Mesenchymal stem cell (in vitro differentiated cells and primary cell): ENCODE results near the gene CDC42EP4.

Experiments
- DNase-seq: peaks from one replicate; pipeline ENCODE4 v3.0.0-alpha.2; 2013
- H2AFZ ChIP-seq: one replicate; pipeline ENCODE4 v1.6.1; 2013; ENCODE audit warnings: low read depth, mild to moderate bottlenecking, control low read depth, inconsistent platforms, low read length, moderate library complexity
- H2AK5ac ChIP-seq: 2 replicates; pipeline ENCODE4 v1.6.1; 2013; ENCODE audit warnings: low read length, moderate library complexity, mild to moderate bottlenecking, inconsistent platforms; ENCODE audit not compliant: severe bottlenecking
- H2BK120ac ChIP-seq: one replicate; pipeline ENCODE4 v1.6.1; 2013; ENCODE audit warnings: low read depth, mild to moderate bottlenecking, inconsistent platforms, low read length, moderate library complexity
- H2BK12ac ChIP-seq, 2 experiments: one replicate each; pipeline ENCODE4 v1.6.1; 2013; ENCODE audit warnings: inconsistent platforms in 2 of 2, low read length in 2 of 2, mild to moderate bottlenecking in 2 of 2, moderate library complexity in 2 of 2, control low read depth in 1 of 2
- H2BK15ac ChIP-seq: one replicate; pipeline ENCODE4 v1.6.1; 2013; ENCODE audit warnings: mild to moderate bottlenecking, low read depth, inconsistent platforms; ENCODE audit not compliant: poor library complexity, severe bottlenecking
- H2BK5ac ChIP-seq: 2 replicates; pipeline ENCODE4 v1.6.1; 2013; ENCODE audit warnings: low read depth, mild to moderate bottlenecking, low read length, control low read depth, inconsistent platforms; ENCODE audit not compliant: poor library complexity, severe bottlenecking
- H3K14ac ChIP-seq, 2 experiments: one replicate each; pipeline ENCODE4 v1.6.1; 2013; ENCODE audit warnings: inconsistent platforms in 2 of 2, low read length in 2 of 2, control low read depth in 1 of 2, mild to moderate bottlenecking in 1 of 2, moderate library complexity in 1 of 2
- H3K18ac ChIP-seq, 2 experiments: one replicate each; pipeline ENCODE4 v1.6.1; 2013; ENCODE audit warnings: inconsistent platforms in 2 of 2, low read length in 2 of 2, control low read depth in 1 of 2, low read depth in 1 of 2, mild to moderate bottlenecking in 1 of 2
- H3K23ac ChIP-seq, 2 experiments: one replicate each; pipeline ENCODE4 v1.6.1; 2013; ENCODE audit warnings: inconsistent platforms in 2 of 2, low read length in 2 of 2, mild to moderate bottlenecking in 2 of 2, moderate library complexity in 2 of 2, control low read depth in 1 of 2
- H3K27ac ChIP-seq: 2 replicates; pipeline ENCODE4 v1.5.1; 2013; ENCODE audit warnings: mild to moderate bottlenecking, moderate library complexity, low read length, control low read depth, inconsistent platforms; ENCODE audit not compliant: poor library complexity, severe bottlenecking
- H3K27me3 ChIP-seq, 2 experiments: 2 replicates each; pipeline versions ENCODE4 v1.6.1 to v1.7.0; 2013; ENCODE audit warnings: low read length in 2 of 2, mild to moderate bottlenecking in 2 of 2, moderate library complexity in 2 of 2, control low read depth in 1 of 2, inconsistent platforms in 1 of 2; ENCODE audit not compliant: control insufficient read depth in 1 of 2, insufficient read depth in 1 of 2
- H3K36me3 ChIP-seq, 2 experiments: 2 replicates each; pipeline versions ENCODE4 v1.6.1 to v1.7.0; 2013; ENCODE audit warnings: low read length in 2 of 2, control low read depth in 1 of 2, inconsistent platforms in 1 of 2, low read depth in 1 of 2, mild to moderate bottlenecking in 1 of 2; ENCODE audit not compliant: insufficient read depth in 2 of 2, control insufficient read depth in 1 of 2
- H3K4ac ChIP-seq, 2 experiments: one replicate each; pipeline ENCODE4 v1.6.1; 2013; ENCODE audit warnings: inconsistent platforms in 2 of 2, low read length in 2 of 2, mild to moderate bottlenecking in 2 of 2, moderate library complexity in 2 of 2, control low read depth in 1 of 2, low read depth in 1 of 2
- H3K4me1 ChIP-seq: 2 replicates; pipeline ENCODE4 v1.6.1; 2013; ENCODE audit warnings: low read depth, low read length, control low read depth; ENCODE audit not compliant: control insufficient read depth, insufficient read depth
- H3K4me2 ChIP-seq: 2 replicates; pipeline ENCODE4 v1.6.1; 2013; ENCODE audit warnings: low read length, mild to moderate bottlenecking, inconsistent platforms; ENCODE audit not compliant: poor library complexity, severe bottlenecking
- H3K4me3 ChIP-seq, 2 experiments: 2 replicates each; pipeline versions ENCODE4 v1.5.1 to v1.7.0; 2013; ENCODE audit warnings: low read length in 2 of 2, mild to moderate bottlenecking in 2 of 2, control low read depth in 1 of 2, low read depth in 1 of 2; ENCODE audit not compliant: insufficient read depth in 1 of 2
- H3K79me1 ChIP-seq: replicated peaks from 2 replicates; pipeline ENCODE4 v1.6.1; 2013; ENCODE audit warnings: mild to moderate bottlenecking, control low read depth, low read length, inconsistent platforms; ENCODE audit not compliant: poor library complexity, severe bottlenecking
- H3K9ac ChIP-seq: 2 replicates; pipeline ENCODE4 v1.7.0; 2013; ENCODE audit warnings: mild to moderate bottlenecking, low read length, moderate library complexity
- H3K9me3 ChIP-seq: 2 replicates; pipeline ENCODE4 v1.7.0; 2013; ENCODE audit warnings: mild to moderate bottlenecking, low read length; ENCODE audit not compliant: control insufficient read depth
- H4K8ac ChIP-seq: one replicate; pipeline ENCODE4 v1.6.1; 2013; ENCODE audit warnings: inconsistent platforms, mild to moderate bottlenecking, low read length, moderate library complexity
- H4K91ac ChIP-seq: one replicate; pipeline ENCODE4 v1.6.1; 2013; ENCODE audit warnings: mild to moderate bottlenecking, low read length, inconsistent platforms
- WGBS: methylation state at CpG from one replicate; pipeline ENCODE4 v1.1.7; 2013; ENCODE audit warnings: mixed read lengths; 5-methylcytosine and 5-hydroxymethylcytosine counted together

CDC42EP4 gene

DNA sequence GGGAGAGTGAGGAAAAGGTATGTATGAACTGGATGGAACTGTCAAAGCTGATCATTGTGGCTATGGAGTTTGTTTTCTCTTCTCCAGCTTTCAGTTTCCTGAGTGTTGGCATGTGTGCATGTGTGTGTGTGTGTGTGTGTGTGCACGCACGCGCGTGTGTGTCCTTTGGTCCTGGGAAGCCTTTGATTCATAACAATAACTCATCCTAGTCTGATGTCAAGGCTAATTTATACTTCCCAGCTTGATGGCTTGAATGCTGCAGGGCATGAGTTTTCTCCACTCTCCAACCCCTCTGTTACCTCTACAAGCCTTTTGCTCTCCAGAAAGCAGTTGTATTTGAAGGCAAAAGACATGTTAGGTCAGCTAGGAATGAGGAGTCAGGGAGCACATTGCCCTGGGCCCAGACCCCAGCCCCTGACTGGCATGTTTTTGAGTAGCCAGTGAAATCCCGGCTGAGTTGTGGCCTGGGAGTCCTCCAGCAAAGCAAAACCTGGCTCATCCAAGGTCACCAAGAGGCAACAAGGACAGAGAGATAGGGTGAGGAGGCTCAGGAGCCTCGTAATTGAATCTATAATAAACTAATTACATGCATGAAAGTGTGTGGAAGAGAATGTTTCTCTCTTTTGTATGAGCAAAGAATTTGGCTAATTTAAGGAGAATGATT, 8.9 kb upstream of the CDC42EP4 start:
- Histone ChIP-seq H3K4ac (no peak overlapping the region), H3K4me3 (no peak overlapping the region), H2BK12ac (no peak overlapping the region), H3K36me3 (no peaks in the 10 kb centered on the region), H3K27ac (no peak overlapping the region), H3K9me3 (no peaks in the 10 kb centered on the region), H3K18ac (no peak overlapping the region), H3K4me1 (peaks cover 17% of the 10 kb centered on the region), H3K9ac (no peak overlapping the region), H4K8ac (no peak overlapping the region), H2BK120ac (no peak overlapping the region), H2BK15ac (no peak overlapping the region), H3K27me3 (no peaks in the 10 kb centered on the region), H3K14ac (no peak overlapping the region), H2BK5ac (no peak overlapping the region), H3K23ac (no peak overlapping the region), H2AK5ac (no peak overlapping the region), H2AFZ (no peak overlapping the region), H3K4me2 (no peak overlapping the region), H3K79me1 (no peaks in the 10 kb centered on the region), H4K91ac (no peak overlapping the region)
- no peak for DNase-seq
- 80% methylated on average over 1 of the region's 6 CpGs for WGBS

DNA sequence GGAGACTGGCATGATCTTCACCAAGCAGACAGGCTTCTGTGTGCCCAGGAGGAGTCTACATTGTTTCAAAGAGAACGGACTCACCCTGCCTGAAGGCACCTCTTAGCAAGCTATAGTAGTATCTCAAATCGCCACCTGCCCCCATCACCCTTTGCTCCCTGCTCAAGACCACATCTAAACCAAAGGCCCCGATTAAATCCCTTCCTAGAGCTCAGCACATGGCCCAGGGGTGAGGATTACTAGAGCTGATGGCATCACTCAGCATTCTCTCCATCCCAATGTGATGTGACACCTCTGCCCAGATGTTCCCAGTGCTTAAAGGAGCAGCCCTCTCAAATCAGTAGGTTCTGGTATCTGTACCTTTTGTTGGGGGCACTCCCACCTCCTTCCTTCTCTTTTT, 8.0 kb upstream of the CDC42EP4 start:
- Histone ChIP-seq H3K4me2 (no peak overlapping the region), H2BK120ac (no peak overlapping the region), H3K23ac (no peak overlapping the region), H3K36me3 (no peaks in the 10 kb centered on the region), H4K91ac (no peak overlapping the region), H3K14ac (no peak overlapping the region), H3K79me1 (no peaks in the 10 kb centered on the region), H3K9ac (no peak overlapping the region), H4K8ac (no peak overlapping the region), H2BK12ac (no peak overlapping the region), H2AFZ (no peak overlapping the region), H3K4ac (no peak overlapping the region), H2BK15ac (no peak overlapping the region), H3K4me3 (no peak overlapping the region), H3K4me1 (peaks cover 15% of the 10 kb centered on the region), H3K27ac (no peak overlapping the region), H3K27me3 (no peaks in the 10 kb centered on the region), H2AK5ac (no peak overlapping the region), H3K18ac (no peak overlapping the region), H2BK5ac (no peak overlapping the region), H3K9me3 (no peaks in the 10 kb centered on the region)
- no peak for DNase-seq
- 84% methylated on average over 3 of the region's 3 CpGs for WGBS

DNA sequence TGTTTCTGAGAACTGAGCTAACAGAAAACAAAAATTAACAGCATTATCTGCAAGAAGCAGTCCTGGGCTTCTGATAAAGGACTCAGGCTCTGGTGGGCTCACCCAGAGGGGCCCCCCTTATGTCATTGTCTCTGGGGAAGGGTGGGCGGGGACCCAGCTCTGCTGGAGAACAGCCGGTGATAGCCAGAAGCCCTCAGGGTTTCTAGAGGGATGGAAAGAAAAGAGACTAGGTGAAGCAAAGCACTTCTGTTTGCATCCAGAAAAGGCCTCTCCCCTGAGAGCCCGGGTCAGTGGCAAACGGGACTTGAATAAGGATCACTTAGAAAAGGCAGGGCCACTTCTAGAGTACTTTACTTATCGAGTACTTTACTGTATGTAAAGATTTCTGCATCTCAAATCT, 7.0 kb upstream of the CDC42EP4 start:
- H2BK12ac ChIP-seq, result no peak overlapping the region
- no peak overlapping the region for H3K4me2 ChIP-seq
- peaks cover 10% of the 10 kb centered on the region for H3K4me1 ChIP-seq
- H3K27ac ChIP-seq, result no peak overlapping the region
- no peaks in the 10 kb centered on the region for H3K9me3 ChIP-seq
- H3K23ac ChIP-seq, result no peak overlapping the region
- no peaks in the 10 kb centered on the region for H3K27me3 ChIP-seq
- H3K79me1 ChIP-seq, result no peaks in the 10 kb centered on the region
- H3K4ac ChIP-seq, result no peak overlapping the region
- no peak overlapping the region for H2AFZ ChIP-seq
- H3K9ac ChIP-seq, result no peak overlapping the region
- H3K4me3 ChIP-seq, result no peak overlapping the region
- H2AK5ac ChIP-seq, result no peak overlapping the region
- no peak for DNase-seq
- no peaks in the 10 kb centered on the region for H3K36me3 ChIP-seq
- no peak overlapping the region for H3K18ac ChIP-seq
- no peak overlapping the region for H3K14ac ChIP-seq
- no peak overlapping the region for H2BK120ac ChIP-seq
- H4K8ac ChIP-seq, result no peak overlapping the region
- WGBS, result 58% methylated on average over 5 of the region's 5 CpGs
- no peak overlapping the region for H2BK15ac ChIP-seq
- no peak overlapping the region for H4K91ac ChIP-seq
- H2BK5ac ChIP-seq, result no peak overlapping the region

DNA sequence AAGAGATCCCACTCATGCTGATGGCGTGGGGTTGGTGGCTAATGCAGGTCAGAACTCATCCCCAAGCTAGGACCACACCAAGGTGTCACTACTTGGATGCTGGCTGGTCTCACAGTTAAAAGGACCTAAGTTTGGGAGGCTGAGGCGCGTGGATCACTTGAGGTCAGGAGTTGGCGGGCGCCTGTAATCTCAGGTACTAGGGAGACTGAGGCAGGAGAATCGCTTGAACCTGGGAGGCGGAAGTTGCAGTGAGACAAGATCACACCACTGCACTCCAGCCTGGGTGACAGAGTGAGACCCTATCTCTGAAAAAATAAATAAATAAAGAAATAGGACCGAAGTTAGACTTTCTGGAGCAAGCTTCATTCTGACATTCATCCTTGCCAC, 6.6 kb upstream of the CDC42EP4 start:
- H3K9me3 ChIP-seq, result no peaks in the 10 kb centered on the region
- no peak overlapping the region for H2AFZ ChIP-seq
- H3K18ac ChIP-seq, result peak overlapping the region in 1 of 2 experiments; percentile 2
- no peak overlapping the region for H2BK5ac ChIP-seq
- no peaks in the 10 kb centered on the region for H3K27me3 ChIP-seq
- no peak overlapping the region for H3K27ac ChIP-seq
- no peak overlapping the region for H2BK120ac ChIP-seq
- no peak overlapping the region for H3K14ac ChIP-seq
- H3K4me2 ChIP-seq, result no peak overlapping the region
- no peaks in the 10 kb centered on the region for H3K79me1 ChIP-seq
- H3K9ac ChIP-seq, result no peak overlapping the region
- no peak overlapping the region for H2BK12ac ChIP-seq
- H3K4me3 ChIP-seq, result no peak overlapping the region
- H2BK15ac ChIP-seq, result no peak overlapping the region
- no peak overlapping the region for H2AK5ac ChIP-seq
- WGBS, result 92% methylated on average over 6 of the region's 8 CpGs
- H4K91ac ChIP-seq, result no peak overlapping the region
- H4K8ac ChIP-seq, result no peak overlapping the region
- no peak overlapping the region for H3K23ac ChIP-seq
- H3K4me1 ChIP-seq, result peaks cover 6% of the 10 kb centered on the region
- DNase-seq, result no peak
- H3K36me3 ChIP-seq, result no peaks in the 10 kb centered on the region
- no peak overlapping the region for H3K4ac ChIP-seq
